Smooth muscle cell (in vitro differentiated cells): ENCODE data around the gene DUS4L. TPM values are rescaled to one million over a fixed set of nuclear protein-coding genes. Genes with fewer than 3 reads are reported as not detected.
"Not testable (repeated sequence)": the region's sequence is repeated elsewhere in the genome, so short reads cannot be mapped to it uniquely, and the experiment has no call there.

ENCODE experiments used
- DNase-seq: peaks from one replicate; lab custom pipeline; 2025; ENCODE audit not compliant: unreplicated experiment; lab: John Stamatoyannopoulos, UW
- H2AFZ ChIP-seq: fragments of 200-600 bp; sonication (generic); 2 replicates; pipeline ENCODE4 v1.6.0; 2016; ENCODE audit warnings: antibody characterized with exemption, low read depth, mild to moderate bottlenecking
- H3F3A ChIP-seq: fragments of 200-600 bp; sonication (generic); 2 replicates; pipeline ENCODE4 v1.6.0; 2017; ENCODE audit warnings: antibody characterized with exemption, low read depth
- H3K27ac ChIP-seq: fragments of 200-600 bp; sonication (generic); 2 replicates; pipeline ENCODE4 v1.5.1; 2016; ENCODE audit warnings: low read depth, mild to moderate bottlenecking
- H3K27me3 ChIP-seq: fragments of 200-600 bp; sonication (generic); 2 replicates; pipeline ENCODE4 v1.6.1; 2016; ENCODE audit warnings: low read depth, mild to moderate bottlenecking
- H3K36me3 ChIP-seq: fragments of 200-600 bp; sonication (generic); 2 replicates; pipeline ENCODE4 v1.5.1; 2016; ENCODE audit warnings: low read depth
- H3K4me1 ChIP-seq: fragments of 200-600 bp; sonication (generic); 2 replicates; pipeline ENCODE4 v1.5.1; 2016; ENCODE audit warnings: low read depth
- H3K4me2 ChIP-seq: fragments of 200-600 bp; sonication (generic); 2 replicates; pipeline ENCODE4 v1.6.0; 2016; ENCODE audit warnings: mild to moderate bottlenecking
- H3K4me3 ChIP-seq: fragments of 200-600 bp; sonication (generic); 2 replicates; pipeline ENCODE4 v1.5.1; 2016; ENCODE audit warnings: mild to moderate bottlenecking
- H3K79me2 ChIP-seq: fragments of 200-600 bp; sonication (generic); 2 replicates; pipeline ENCODE4 v1.6.0; 2016; ENCODE audit warnings: low read depth, mild to moderate bottlenecking
- H3K9ac ChIP-seq: fragments of 200-600 bp; sonication (generic); 2 replicates; pipeline ENCODE4 v1.6.0; 2016; ENCODE audit warnings: low read depth
- H3K9me3 ChIP-seq: fragments of 200-600 bp; sonication (generic); replicated peaks from 2 replicates; pipeline ENCODE4 v1.5.1; 2016; ENCODE audit warnings: low read depth
- H4K20me1 ChIP-seq: fragments of 200-600 bp; sonication (generic); 2 replicates; pipeline ENCODE4 v1.6.0; 2016; ENCODE audit warnings: low read depth
- WGBS: methylation state at CpG from one replicate; pipeline ENCODE4 v1.1.7; 2016; ENCODE audit warnings: low lambda C conversion rate; 5-methylcytosine and 5-hydroxymethylcytosine counted together
- polyA plus RNA-seq: library from polyadenylated mRNA; unstranded; fragments of >200 nt; fragmentation: Nextera tagmentation; extraction: Ambion mirVana; gene quantifications from 2 replicates; pipeline ENCODE4 v1.2.1, GENCODE V29; 2016
- total RNA-seq: library from RNA; depleted of rRNA; stranded (reverse); fragments of >200 nt; gene quantifications from 2 replicates; pipeline ENCODE4 v1.2.3, GENCODE V29; 2014
- TF ChIP-seq, protein P1 (sequence below): fragments of 200-600 bp; sonication (generic); IDR thresholded peaks from 2 replicates; pipeline ENCODE4 v1.5.1; 2017; ENCODE audit warnings: borderline replicate concordance, mild to moderate bottlenecking, antibody characterized with exemption; ENCODE audit not compliant: insufficient read depth, poor library complexity, severe bottlenecking

Gene DUS4L
- total and polyA plus RNA-seq, 2 experiments from 2014 or later = 5.1 to 14.0 TPM

DNA sequence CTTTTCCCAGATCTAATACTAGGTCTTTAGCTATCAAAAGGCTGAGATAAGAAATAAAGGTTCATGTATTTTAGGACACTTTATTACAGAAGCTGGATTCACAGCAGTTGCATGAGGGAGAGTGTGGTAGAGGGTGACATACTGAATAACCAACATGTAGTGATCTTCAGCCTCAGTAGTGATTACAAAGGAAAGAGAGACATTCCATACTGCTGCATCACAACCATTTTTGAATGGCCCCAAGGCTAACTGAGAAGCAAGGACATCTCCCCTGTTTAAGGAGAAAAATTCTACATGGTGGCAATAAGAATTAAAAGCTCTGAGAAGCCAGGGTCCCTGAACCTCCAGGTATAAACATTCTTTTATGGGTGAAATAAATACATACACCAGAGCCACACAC lies 35.3 kb upstream of the DUS4L start:
- H3K9ac ChIP-seq = no peak overlapping the region
- no peak overlapping the region for H3K4me3 ChIP-seq
- H3K79me2 ChIP-seq = no peaks in the 10 kb centered on the region
- no peaks in the 10 kb centered on the region for H3K4me1 ChIP-seq
- H2AFZ ChIP-seq = no peak overlapping the region
- H3F3A ChIP-seq = peaks cover 3% of the 10 kb centered on the region
- H3K4me2 ChIP-seq = no peak overlapping the region
- no peaks in the 10 kb centered on the region for H3K9me3 ChIP-seq
- peaks cover 40% of the 10 kb centered on the region for H4K20me1 ChIP-seq
- no peak for DNase-seq
- TF ChIP-seq, protein P1, sequence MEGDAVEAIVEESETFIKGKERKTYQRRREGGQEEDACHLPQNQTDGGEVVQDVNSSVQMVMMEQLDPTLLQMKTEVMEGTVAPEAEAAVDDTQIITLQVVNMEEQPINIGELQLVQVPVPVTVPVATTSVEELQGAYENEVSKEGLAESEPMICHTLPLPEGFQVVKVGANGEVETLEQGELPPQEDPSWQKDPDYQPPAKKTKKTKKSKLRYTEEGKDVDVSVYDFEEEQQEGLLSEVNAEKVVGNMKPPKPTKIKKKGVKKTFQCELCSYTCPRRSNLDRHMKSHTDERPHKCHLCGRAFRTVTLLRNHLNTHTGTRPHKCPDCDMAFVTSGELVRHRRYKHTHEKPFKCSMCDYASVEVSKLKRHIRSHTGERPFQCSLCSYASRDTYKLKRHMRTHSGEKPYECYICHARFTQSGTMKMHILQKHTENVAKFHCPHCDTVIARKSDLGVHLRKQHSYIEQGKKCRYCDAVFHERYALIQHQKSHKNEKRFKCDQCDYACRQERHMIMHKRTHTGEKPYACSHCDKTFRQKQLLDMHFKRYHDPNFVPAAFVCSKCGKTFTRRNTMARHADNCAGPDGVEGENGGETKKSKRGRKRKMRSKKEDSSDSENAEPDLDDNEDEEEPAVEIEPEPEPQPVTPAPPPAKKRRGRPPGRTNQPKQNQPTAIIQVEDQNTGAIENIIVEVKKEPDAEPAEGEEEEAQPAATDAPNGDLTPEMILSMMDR = no peak
- H3K36me3 ChIP-seq = peaks cover 13% of the 10 kb centered on the region
- H3K27ac ChIP-seq = no peak overlapping the region
- no peaks in the 10 kb centered on the region for H3K27me3 ChIP-seq

DNA sequence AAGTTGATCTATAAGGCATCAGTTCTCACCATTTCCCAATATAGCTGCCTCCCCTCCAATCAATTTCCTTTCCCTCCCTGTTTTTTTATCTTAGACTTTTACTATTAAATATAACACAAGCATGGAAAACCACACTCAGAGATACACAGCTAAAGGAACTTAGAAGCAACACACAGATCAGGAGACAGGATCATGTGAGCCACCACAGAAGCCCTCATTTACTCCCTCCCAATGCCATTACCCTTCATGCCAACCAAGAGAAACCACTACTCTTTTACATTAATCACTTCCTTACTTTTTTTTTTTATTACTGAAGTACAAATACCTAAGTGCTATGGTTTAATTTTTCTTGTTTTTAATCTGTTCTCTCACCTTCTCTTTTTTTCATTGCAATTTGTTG lies 33.0 kb upstream of the DUS4L start:
- Histone ChIP-seq H3K9me3 (no peaks in the 10 kb centered on the region), H3F3A (peaks cover 3% of the 10 kb centered on the region), H3K4me3 (no peak overlapping the region), H3K27me3 (no peaks in the 10 kb centered on the region), H3K9ac (no peak overlapping the region), H3K36me3 (peaks cover 12% of the 10 kb centered on the region), H4K20me1 (peaks cover 52% of the 10 kb centered on the region), H2AFZ (no peak overlapping the region), H3K4me2 (no peak overlapping the region), H3K27ac (no peak overlapping the region), H3K79me2 (no peaks in the 10 kb centered on the region), H3K4me1 (no peaks in the 10 kb centered on the region)
- DNase-seq = no peak
- TF ChIP-seq, protein P1 = no peak

DNA sequence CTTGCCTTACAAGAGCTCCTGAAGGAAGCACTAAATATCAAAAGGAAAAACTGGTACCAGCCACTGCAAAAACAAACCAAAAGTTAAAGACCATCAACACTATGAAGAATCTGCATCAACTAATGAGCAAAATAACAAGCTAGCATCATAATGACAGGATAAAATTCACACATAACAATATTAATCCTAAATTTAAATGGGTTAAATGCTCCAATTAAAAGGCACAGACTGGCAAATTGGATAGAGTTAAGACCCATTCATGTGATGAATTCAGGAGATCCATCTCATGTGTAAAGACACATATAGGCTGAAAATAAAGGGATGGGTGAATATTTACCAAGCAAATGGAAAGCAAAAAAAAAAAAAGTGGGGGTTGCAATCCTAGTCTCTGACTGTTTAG lies 29.6 kb upstream of the DUS4L start:
- Histone ChIP-seq H3K4me3 (no peak overlapping the region), H3K4me2 (no peak overlapping the region), H3K27me3 (no peaks in the 10 kb centered on the region), H3K9me3 (no peaks in the 10 kb centered on the region), H3K4me1 (no peaks in the 10 kb centered on the region), H3K27ac (no peak overlapping the region), H3K36me3 (no peaks in the 10 kb centered on the region), H2AFZ (no peak overlapping the region), H4K20me1 (peaks cover 34% of the 10 kb centered on the region), H3K79me2 (peaks cover 8% of the 10 kb centered on the region), H3K9ac (no peak overlapping the region), H3F3A (no peaks in the 10 kb centered on the region)
- no peak for DNase-seq
- TF ChIP-seq, protein P1 = no peak

DNA sequence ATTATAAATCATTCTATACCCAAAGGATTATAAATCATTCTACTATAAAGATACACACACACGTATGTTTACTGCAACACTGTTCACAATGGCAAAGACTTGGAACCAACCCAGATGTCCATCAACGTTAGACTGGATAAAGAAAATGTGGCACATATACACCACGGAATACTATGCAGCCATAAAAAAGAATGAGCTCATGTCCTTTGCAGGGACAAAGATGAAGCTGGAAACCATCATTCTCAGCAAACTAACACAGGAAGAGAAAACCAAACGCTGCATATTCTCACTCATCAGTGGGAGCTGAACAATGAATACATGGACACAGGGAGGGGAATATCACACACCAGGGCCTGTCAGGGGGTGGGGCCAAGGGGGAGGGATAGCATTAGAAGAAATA lies 26.5 kb upstream of the DUS4L start:
- H3K27ac ChIP-seq, H3F3A ChIP-seq, H3K4me1 ChIP-seq, DNase-seq, H3K9me3 ChIP-seq, H3K9ac ChIP-seq, H3K4me2 ChIP-seq, H3K27me3 ChIP-seq, H2AFZ ChIP-seq, H3K4me3 ChIP-seq, H3K36me3 ChIP-seq: not testable (repeated sequence)
- Histone ChIP-seq H3K79me2 (peaks cover 12% of the 10 kb centered on the region), H4K20me1 (peaks cover 28% of the 10 kb centered on the region)
- WGBS = 98% methylated on average over 4 of the region's 4 CpGs
